Liver (tissue), 9 donors: Measurements from ENCODE around the gene CCN5. TPM values are rescaled to one million over a fixed set of nuclear protein-coding genes. Genes with fewer than 3 reads are reported as not detected.
"Not testable (repeated sequence)": the region's sequence is repeated elsewhere in the genome, so short reads cannot be mapped to it uniquely, and the experiment has no call there.

Experiments
- DNase-seq: peaks from one replicate; pipeline ENCODE4 v3.0.0-alpha.2; 2017; ENCODE audit warnings: low spot score
- H3K27ac ChIP-seq, 2 donors: one replicate each; pipeline ENCODE4 v1.7.0; 2013; ENCODE audit warnings: inconsistent platforms in 2 of 2, low read length in 2 of 2, control low read depth in 1 of 2, low read depth in 1 of 2, mild to moderate bottlenecking in 1 of 2
- H3K27me3 ChIP-seq, 4 donors: one replicate each; pipeline versions ENCODE4 v1.6.1 to v1.7.0; 2013; ENCODE audit warnings: low read length in 3 of 4, inconsistent platforms in 1 of 4, mild to moderate bottlenecking in 1 of 4, moderate library complexity in 1 of 4; ENCODE audit not compliant: control insufficient read depth in 4 of 4, insufficient read depth in 4 of 4
- H3K36me3 ChIP-seq, 4 donors: one replicate each; pipeline versions ENCODE4 v1.6.1 to v1.7.0; 2013; ENCODE audit warnings: low read length in 3 of 4, mild to moderate bottlenecking in 3 of 4, low read depth in 1 of 4, moderate library complexity in 1 of 4; ENCODE audit not compliant: control insufficient read depth in 4 of 4, insufficient read depth in 3 of 4
- H3K4me1 ChIP-seq, 4 donors: one replicate each; pipeline versions ENCODE4 v1.6.1 to v1.7.0; 2013; ENCODE audit warnings: low read length in 3 of 4, mild to moderate bottlenecking in 3 of 4, moderate library complexity in 1 of 4; ENCODE audit not compliant: control insufficient read depth in 4 of 4, insufficient read depth in 4 of 4
- H3K4me3 ChIP-seq, 3 donors: one replicate each; pipeline versions ENCODE4 v1.6.1 to v1.7.0; 2013; ENCODE audit warnings: low read length in 3 of 3, control low read depth in 1 of 3, low read depth in 1 of 3, mild to moderate bottlenecking in 1 of 3
- H3K9ac ChIP-seq, 2 donors: one replicate each; pipeline ENCODE4 v1.7.0; 2013; ENCODE audit warnings: low read length in 2 of 2, mild to moderate bottlenecking in 2 of 2, moderate library complexity in 2 of 2, control low read depth in 1 of 2, low read depth in 1 of 2
- H3K9me3 ChIP-seq, 4 donors: one replicate each; pipeline versions ENCODE4 v1.6.1 to v1.7.0; 2013; ENCODE audit warnings: low read length in 3 of 4; ENCODE audit not compliant: control insufficient read depth in 4 of 4
- ATF3 ChIP-seq: IDR thresholded peaks from 2 replicates; pipeline ENCODE4 v1.6.1; 2016; ENCODE audit warnings: antibody characterized with exemption
- EGR1 ChIP-seq, 2 donors: IDR thresholded peaks; 2 replicates each; pipeline ENCODE4 v1.6.1; 2016 to 2018; ENCODE audit warnings: antibody characterized with exemption in 2 of 2, low read depth in 2 of 2
- FOXA1 ChIP-seq: IDR thresholded peaks from 2 replicates; pipeline ENCODE4 v1.6.1; 2016; ENCODE audit warnings: antibody characterized with exemption
- FOXA2 ChIP-seq: IDR thresholded peaks from 2 replicates; pipeline ENCODE4 v1.6.1; 2016; ENCODE audit warnings: antibody characterized with exemption
- GABPA ChIP-seq, 2 donors: IDR thresholded peaks in 1 of 2; conservative IDR thresholded peaks in 1 of 2; 2 replicates each; pipeline ENCODE4 v1.6.1; 2016; ENCODE audit warnings: antibody characterized with exemption in 2 of 2, mild to moderate bottlenecking in 1 of 2, moderate library complexity in 1 of 2
- HNF4A ChIP-seq, 2 donors: conservative IDR thresholded peaks; 2 replicates each; pipeline ENCODE4 v1.6.1; 2016; ENCODE audit warnings: antibody characterized with exemption in 2 of 2, mild to moderate bottlenecking in 2 of 2
- HNF4G ChIP-seq: IDR thresholded peaks from 2 replicates; pipeline ENCODE4 v1.6.1; 2016; ENCODE audit warnings: antibody characterized with exemption
- JUND ChIP-seq, 2 donors: IDR thresholded peaks; 2 replicates each; pipeline ENCODE4 v1.6.1; 2016; ENCODE audit warnings: antibody characterized with exemption in 2 of 2
- MAX ChIP-seq: IDR thresholded peaks from 2 replicates; pipeline ENCODE4 v1.6.1; 2016; ENCODE audit warnings: antibody characterized with exemption
- NR2F2 ChIP-seq: IDR thresholded peaks from 2 replicates; pipeline ENCODE4 v1.6.1; 2016; ENCODE audit warnings: antibody characterized with exemption
- RAD21 ChIP-seq, 2 donors: IDR thresholded peaks; 2 replicates each; pipeline ENCODE4 v1.6.1; 2016; ENCODE audit warnings: antibody characterized with exemption in 2 of 2, mild to moderate bottlenecking in 2 of 2
- REST ChIP-seq: IDR thresholded peaks from 2 replicates; pipeline ENCODE4 v1.6.1; 2016; ENCODE audit warnings: antibody characterized with exemption, mild to moderate bottlenecking
- RXRA ChIP-seq, 2 donors: IDR thresholded peaks; 2 replicates each; pipeline ENCODE4 v1.6.1; 2017 to 2018; ENCODE audit warnings: antibody characterized with exemption in 2 of 2, mild to moderate bottlenecking in 1 of 2
- SP1 ChIP-seq: IDR thresholded peaks from 2 replicates; pipeline ENCODE4 v1.6.1; 2018; ENCODE audit warnings: antibody characterized with exemption, mild to moderate bottlenecking
- TAF1 ChIP-seq: conservative IDR thresholded peaks from 2 replicates; pipeline ENCODE4 v1.6.1; 2016; ENCODE audit warnings: antibody characterized with exemption, mild to moderate bottlenecking
- YY1 ChIP-seq: IDR thresholded peaks from 2 replicates; pipeline ENCODE4 v1.6.1; 2016; ENCODE audit warnings: antibody characterized with exemption, mild to moderate bottlenecking
- WGBS: extraction: QIAGEN DNeasy Blood & Tissue Kit; methylation state at CpG from one replicate; pipeline ENCODE4 v1.1.7; 2013; 5-methylcytosine and 5-hydroxymethylcytosine counted together
- polyA plus RNA-seq, 2 donors: library from polyadenylated mRNA; stranded (reverse) in 1 of 2; unstranded in 1 of 2; fragments of 200-250 nt in 1 of 2; fragments of >200 nt in 1 of 2; fragmentation: Nextera tagmentation in 1 of 2; extraction: Ambion mirVana in 1 of 2; gene quantifications; one replicate each; pipeline versions ENCODE4 v1.2.1 to v1.2.3, GENCODE V29; 2013 to 2015
- total RNA-seq, 2 donors: library from RNA; depleted of rRNA; stranded (reverse); fragments of >200 nt; gene quantifications; one replicate each; pipeline ENCODE4 v1.2.3, GENCODE V29; 2014
- TF ChIP-seq, protein P1 (sequence below): fragments of 150-350 bp; IDR thresholded peaks from 2 replicates; pipeline ENCODE4 v1.5.1; 2017; ENCODE audit warnings: improper control_type of control experiment, low read depth, low read length; ENCODE audit not compliant: missing input control
- TF ChIP-seq, protein P2 (sequence below): IDR thresholded peaks from 2 replicates; pipeline ENCODE4 v1.6.1; 2016; ENCODE audit warnings: antibody characterized with exemption
- donor health status: healthy.
- donor health status: healthy.
- donor health status: healthy.
- donor health status: healthy.
- donor health status: healthy.

CCN5 gene
- total and polyA plus RNA-seq, 4 donors = 1.2 to 3.6 (median 1.9) TPM; not detected in 1

- H3K27ac ChIP-seq = no peak overlapping the region
- H3K4me3 ChIP-seq = no peak overlapping the region
- H3K36me3 ChIP-seq = no peaks in the 10 kb centered on the region
- no peaks in the 10 kb centered on the region for H3K4me1 ChIP-seq
- H3K9ac ChIP-seq = no peak overlapping the region
- H3K9me3 ChIP-seq = no peaks in the 10 kb centered on the region
- 61% methylated on average over 10 of the region's 10 CpGs for WGBS
- no peak for DNase-seq
- H3K27me3 ChIP-seq = peaks cover 0 to 3% (median 0%) of the 10 kb centered on the region in 4 donors
- TF ChIP-seq, protein P1, sequence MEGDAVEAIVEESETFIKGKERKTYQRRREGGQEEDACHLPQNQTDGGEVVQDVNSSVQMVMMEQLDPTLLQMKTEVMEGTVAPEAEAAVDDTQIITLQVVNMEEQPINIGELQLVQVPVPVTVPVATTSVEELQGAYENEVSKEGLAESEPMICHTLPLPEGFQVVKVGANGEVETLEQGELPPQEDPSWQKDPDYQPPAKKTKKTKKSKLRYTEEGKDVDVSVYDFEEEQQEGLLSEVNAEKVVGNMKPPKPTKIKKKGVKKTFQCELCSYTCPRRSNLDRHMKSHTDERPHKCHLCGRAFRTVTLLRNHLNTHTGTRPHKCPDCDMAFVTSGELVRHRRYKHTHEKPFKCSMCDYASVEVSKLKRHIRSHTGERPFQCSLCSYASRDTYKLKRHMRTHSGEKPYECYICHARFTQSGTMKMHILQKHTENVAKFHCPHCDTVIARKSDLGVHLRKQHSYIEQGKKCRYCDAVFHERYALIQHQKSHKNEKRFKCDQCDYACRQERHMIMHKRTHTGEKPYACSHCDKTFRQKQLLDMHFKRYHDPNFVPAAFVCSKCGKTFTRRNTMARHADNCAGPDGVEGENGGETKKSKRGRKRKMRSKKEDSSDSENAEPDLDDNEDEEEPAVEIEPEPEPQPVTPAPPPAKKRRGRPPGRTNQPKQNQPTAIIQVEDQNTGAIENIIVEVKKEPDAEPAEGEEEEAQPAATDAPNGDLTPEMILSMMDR = no peak
- TF ChIP-seq GABPA (IDR thresholded peaks at IDR 0.05 in 1 of 2, conservative IDR thresholded peaks at IDR 0.05 in 1 of 2) (no peak), RAD21 (IDR thresholded peaks at IDR 0.05) (no peak), HNF4G (no peak), EGR1 (IDR thresholded peaks at IDR 0.05; ENCODE audit: low read depth in 2 of 2) (no peak), TAF1 (no peak), RXRA (IDR thresholded peaks at IDR 0.05) (no peak), FOXA2 (no peak), HNF4A (conservative IDR thresholded peaks at IDR 0.05) (no peak), REST (no peak), MAX (no peak), NR2F2 (no peak), JUND (IDR thresholded peaks at IDR 0.05) (no peak), ATF3 (no peak), FOXA1 (no peak), YY1 (no peak), SP1 (no peak)
- TF ChIP-seq, protein P2, sequence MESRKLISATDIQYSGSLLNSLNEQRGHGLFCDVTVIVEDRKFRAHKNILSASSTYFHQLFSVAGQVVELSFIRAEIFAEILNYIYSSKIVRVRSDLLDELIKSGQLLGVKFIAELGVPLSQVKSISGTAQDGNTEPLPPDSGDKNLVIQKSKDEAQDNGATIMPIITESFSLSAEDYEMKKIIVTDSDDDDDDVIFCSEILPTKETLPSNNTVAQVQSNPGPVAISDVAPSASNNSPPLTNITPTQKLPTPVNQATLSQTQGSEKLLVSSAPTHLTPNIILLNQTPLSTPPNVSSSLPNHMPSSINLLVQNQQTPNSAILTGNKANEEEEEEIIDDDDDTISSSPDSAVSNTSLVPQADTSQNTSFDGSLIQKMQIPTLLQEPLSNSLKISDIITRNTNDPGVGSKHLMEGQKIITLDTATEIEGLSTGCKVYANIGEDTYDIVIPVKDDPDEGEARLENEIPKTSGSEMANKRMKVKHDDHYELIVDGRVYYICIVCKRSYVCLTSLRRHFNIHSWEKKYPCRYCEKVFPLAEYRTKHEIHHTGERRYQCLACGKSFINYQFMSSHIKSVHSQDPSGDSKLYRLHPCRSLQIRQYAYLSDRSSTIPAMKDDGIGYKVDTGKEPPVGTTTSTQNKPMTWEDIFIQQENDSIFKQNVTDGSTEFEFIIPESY = no peak
Observed at GRCh38 chr20:44762466-44763140, 47.4 kb downstream of the CCN5 start.

GRCh38 chr20:44763798-44764197 lies 48.6 kb downstream of the CCN5 start:
- H3K27me3 ChIP-seq, H3K9ac ChIP-seq, H3K9me3 ChIP-seq, H3K27ac ChIP-seq, H3K36me3 ChIP-seq, H3K4me3 ChIP-seq, DNase-seq, H3K4me1 ChIP-seq: not testable (repeated sequence)
- WGBS = 77% methylated on average over 3 of the region's 3 CpGs
